Muscle layer of duodenum (tissue), 2 donors: Measurements from ENCODE around the gene NR5A1.

Experiments used
- H3K27ac ChIP-seq: one replicate; pipeline ENCODE4 v1.7.0; 2013; ENCODE audit warnings: mild to moderate bottlenecking, low read length
- H3K27me3 ChIP-seq: one replicate; pipeline ENCODE4 v1.7.0; 2013; ENCODE audit warnings: low read depth, mild to moderate bottlenecking, control low read depth, low read length
- H3K36me3 ChIP-seq, 2 donors: one replicate each; pipeline ENCODE4 v1.7.0; 2013; ENCODE audit warnings: low read length in 2 of 2, control low read depth in 1 of 2, mild to moderate bottlenecking in 1 of 2; ENCODE audit not compliant: insufficient read depth in 2 of 2, control insufficient read depth in 1 of 2
- H3K4me1 ChIP-seq, 2 donors: one replicate each; pipeline ENCODE4 v1.7.0; 2013; ENCODE audit warnings: low read length in 2 of 2, mild to moderate bottlenecking in 2 of 2, control low read depth in 1 of 2, moderate library complexity in 1 of 2; ENCODE audit not compliant: insufficient read depth in 2 of 2, control insufficient read depth in 1 of 2
- H3K4me3 ChIP-seq, 2 donors: one replicate each; pipeline ENCODE4 v1.7.0; 2013; ENCODE audit warnings: low read length in 2 of 2, low read depth in 1 of 2, mild to moderate bottlenecking in 1 of 2
- H3K9me3 ChIP-seq, 2 donors: one replicate each; pipeline ENCODE4 v1.7.0; 2013; ENCODE audit warnings: low read length in 2 of 2, control low read depth in 1 of 2, mild to moderate bottlenecking in 1 of 2; ENCODE audit not compliant: control insufficient read depth in 1 of 2
- donor health status: healthy.

Gene NR5A1

GRCh38 chr9:124506931-124507879, at the start of gene NR5A1:
TSS of gene NR5A1 (minus strand) at chr9:124507399. CDS start at chr9:124503395, 4,004 bp downstream.
- H3K4me3 ChIP-seq = no peak within 1 kb of the TSS
- no peaks in the 10 kb centered on the region for H3K36me3 ChIP-seq
- H3K27ac ChIP-seq = no peak within 1 kb of the TSS
- H3K4me1 ChIP-seq = peaks cover 0 to 18% of the 10 kb centered on the region in 2 donors
- H3K27me3 ChIP-seq = peaks cover 35% of the 10 kb centered on the region
- no peaks in the 10 kb centered on the region for H3K9me3 ChIP-seq

DNA sequence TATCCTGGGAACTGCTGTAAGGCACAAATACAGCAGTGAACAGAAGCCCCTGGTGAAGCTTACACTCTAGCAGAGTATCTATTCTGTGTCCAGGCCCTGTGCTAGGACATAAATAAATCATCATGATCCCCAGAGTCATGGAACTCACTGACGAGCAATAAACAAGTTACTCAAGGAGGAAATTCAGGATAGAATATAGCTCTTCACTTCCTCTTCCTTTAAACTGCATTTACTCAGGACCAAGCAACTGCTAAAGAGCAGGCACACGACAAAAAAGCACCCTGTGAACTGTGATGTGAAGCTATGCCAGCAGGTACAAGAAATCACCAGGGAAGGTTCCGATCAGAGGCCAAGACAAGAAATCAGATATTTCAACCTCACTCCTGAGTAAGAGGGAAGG, 47.8 kb upstream of the NR5A1 start:
- Histone ChIP-seq H3K9me3 (no peaks in the 10 kb centered on the region), H3K27me3 (no peaks in the 10 kb centered on the region), H3K27ac (no peak overlapping the region), H3K4me3 (no peak overlapping the region), H3K4me1 (peaks cover 0 to 9% of the 10 kb centered on the region in 2 donors), H3K36me3 (no peaks in the 10 kb centered on the region)

- H3K4me1 ChIP-seq = peaks cover 0 to 9% of the 10 kb centered on the region in 2 donors
- no peaks in the 10 kb centered on the region for H3K36me3 ChIP-seq
- H3K27ac ChIP-seq = peak overlapping the region; percentile 7
- H3K4me3 ChIP-seq = no peak overlapping the region
- H3K9me3 ChIP-seq = no peaks in the 10 kb centered on the region
- H3K27me3 ChIP-seq = no peaks in the 10 kb centered on the region
These were observed 46.5 kb upstream of the NR5A1 start for GRCh38 chr9:124553738-124554137.

DNA sequence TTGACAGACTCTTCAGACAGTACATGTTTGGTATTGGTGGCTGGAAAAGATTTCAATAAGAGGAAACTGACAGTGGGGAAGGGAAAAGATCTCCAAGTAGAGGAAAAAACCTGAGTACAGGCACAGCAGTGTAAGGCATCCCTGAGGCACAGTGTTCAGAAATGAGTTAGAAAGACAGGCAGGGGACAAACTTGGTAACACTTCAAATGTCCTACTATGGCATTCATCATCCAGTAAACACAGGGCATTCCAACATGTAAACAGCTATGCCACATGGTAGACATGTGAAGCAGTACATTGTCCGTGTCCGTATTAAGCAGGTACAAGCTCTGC, 45.0 kb upstream of the NR5A1 start:
- H3K27me3 ChIP-seq = no peaks in the 10 kb centered on the region
- peaks cover 0 to 9% of the 10 kb centered on the region in 2 donors for H3K4me1 ChIP-seq
- no peaks in the 10 kb centered on the region for H3K9me3 ChIP-seq
- H3K4me3 ChIP-seq = no peak overlapping the region
- H3K36me3 ChIP-seq = no peaks in the 10 kb centered on the region
- H3K27ac ChIP-seq = no peak overlapping the region

- Histone ChIP-seq H3K4me3 (no peak overlapping the region), H3K27ac (no peak overlapping the region), H3K9me3 (no peaks in the 10 kb centered on the region), H3K4me1 (peaks cover 0 to 9% of the 10 kb centered on the region in 2 donors), H3K27me3 (no peaks in the 10 kb centered on the region), H3K36me3 (no peaks in the 10 kb centered on the region)
These were observed 44.5 kb upstream of the NR5A1 start for GRCh38 chr9:124551472-124552272.

GRCh38 chr9:124550072-124550471, 42.9 kb upstream of the NR5A1 start:
- Histone ChIP-seq H3K4me3 (no peak overlapping the region), H3K27ac (no peak overlapping the region), H3K36me3 (no peaks in the 10 kb centered on the region), H3K9me3 (no peaks in the 10 kb centered on the region), H3K4me1 (peaks cover 0 to 9% of the 10 kb centered on the region in 2 donors), H3K27me3 (no peaks in the 10 kb centered on the region)

GRCh38 chr9:124549016-124549415, 41.8 kb upstream of the NR5A1 start:
- no peak overlapping the region for H3K27ac ChIP-seq
- no peak overlapping the region for H3K4me3 ChIP-seq
- no peaks in the 10 kb centered on the region for H3K9me3 ChIP-seq
- no peaks in the 10 kb centered on the region for H3K36me3 ChIP-seq
- H3K4me1 ChIP-seq = peaks cover 0 to 9% of the 10 kb centered on the region in 2 donors
- H3K27me3 ChIP-seq = no peaks in the 10 kb centered on the region

DNA sequence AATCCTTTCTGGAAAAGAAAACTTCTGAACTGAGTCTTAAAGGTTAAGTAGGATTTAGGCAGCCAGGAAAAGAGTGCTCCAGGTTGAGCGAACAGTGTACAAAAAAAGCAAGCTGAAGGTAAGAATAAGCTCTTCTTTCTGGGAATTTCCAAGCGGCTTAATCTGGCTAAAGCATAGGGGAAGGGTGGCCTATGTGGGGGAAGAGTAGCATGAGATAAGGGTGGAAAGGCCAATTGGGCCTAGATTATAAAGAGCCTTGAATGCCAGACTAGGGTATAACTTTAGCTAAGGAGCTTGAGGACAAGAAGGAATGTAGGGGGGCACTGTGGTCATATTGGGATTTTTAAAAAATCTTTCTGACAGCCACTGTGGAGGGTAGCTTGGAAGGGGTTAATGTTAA, 37.3 kb upstream of the NR5A1 start:
- Histone ChIP-seq H3K36me3 (peaks cover 0 to 3% of the 10 kb centered on the region in 2 donors), H3K4me1 (no peaks in the 10 kb centered on the region), H3K9me3 (no peaks in the 10 kb centered on the region), H3K27ac (no peak overlapping the region), H3K27me3 (no peaks in the 10 kb centered on the region), H3K4me3 (no peak overlapping the region)

GRCh38 chr9:124541824-124542223, 34.6 kb upstream of the NR5A1 start:
- Histone ChIP-seq H3K27me3 (no peaks in the 10 kb centered on the region), H3K36me3 (peaks cover 0 to 15% of the 10 kb centered on the region in 2 donors), H3K9me3 (no peaks in the 10 kb centered on the region), H3K4me3 (no peak overlapping the region), H3K27ac (no peak overlapping the region), H3K4me1 (no peaks in the 10 kb centered on the region)

DNA sequence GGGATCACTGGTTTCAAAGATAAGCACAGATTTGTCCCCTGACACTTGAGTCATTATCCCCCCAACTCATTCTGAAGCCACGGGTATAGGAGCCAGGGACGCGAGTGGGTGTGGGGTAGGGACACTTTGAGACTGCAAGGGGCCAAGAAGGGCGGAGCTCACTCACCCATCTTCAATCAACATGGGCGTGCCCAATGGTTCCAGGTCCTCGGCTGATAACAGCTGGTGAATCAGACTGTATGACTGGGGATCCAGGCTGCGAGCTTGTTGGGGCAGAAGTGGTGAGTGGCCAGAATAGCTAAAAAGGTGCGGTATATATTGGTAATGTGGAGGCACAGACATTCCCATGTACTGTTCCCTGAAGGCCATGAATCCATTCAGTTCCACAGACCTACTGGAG, 30.7 kb upstream of the NR5A1 start:
- Histone ChIP-seq H3K36me3 (peaks cover 0 to 16% of the 10 kb centered on the region in 2 donors), H3K4me3 (no peak overlapping the region), H3K4me1 (no peaks in the 10 kb centered on the region)

GRCh38 chr9:124535846-124536245, 28.6 kb upstream of the NR5A1 start:
- Histone ChIP-seq H3K9me3 (no peaks in the 10 kb centered on the region), H3K36me3 (peaks cover 0 to 16% of the 10 kb centered on the region in 2 donors), H3K27me3 (no peaks in the 10 kb centered on the region), H3K27ac (no peak overlapping the region), H3K4me3 (no peak overlapping the region), H3K4me1 (no peaks in the 10 kb centered on the region)

More for the DNA sequence above, 30.7 kb upstream of the NR5A1 start:
- Histone ChIP-seq H3K9me3 (no peaks in the 10 kb centered on the region), H3K27me3 (no peaks in the 10 kb centered on the region), H3K27ac (no peak overlapping the region)
